ENCODE measurements around the gene NDUFAF3.

Gene NDUFAF3

GRCh38 chr3:49006408-49007067, 15.4 kb upstream of the NDUFAF3 start (continued):
- no peak for TF ChIP-seq PRDM6 (tag by site-specific recombination; IDR thresholded peaks at IDR 0.05)
- TF ChIP-seq ZNF335 (tag by site-specific recombination; conservative IDR thresholded peaks at IDR 0.05): peak; percentile 4; the same call in 1 of the 2 replicates
- no peak for TF ChIP-seq ZNF416 (tag by site-specific recombination; IDR thresholded peaks at IDR 0.05)
- TF ChIP-seq ZFP41 (tag by site-specific recombination; IDR thresholded peaks at IDR 0.05; ENCODE audit: borderline replicate concordance): no peak
- no peak for TF ChIP-seq ZNF184 (tag by site-specific recombination; IDR thresholded peaks at IDR 0.05)
- no peak for TF ChIP-seq ZNF514 (tag by site-specific recombination; IDR thresholded peaks at IDR 0.05)

GRCh38 chr3:49007068-49007770, 14.7 kb upstream of the NDUFAF3 start, which contains the start of gene WDR6:
Gene WDR6 (plus strand): TSS chr3:49007391. CDS start chr3:49007432, 41 bp downstream.
- ChIA-PET CTCF (interaction anchor here (0.5 to 3.8 kb wide), 10 partner anchors 14 to 689 kb away, joined by 3 to 20 read pairs (median 4); partner anchors contain the start of genes NDUFAF3 and P4HTM), POLR2A (interaction anchor here (0.6 to 4.4 kb wide), 19 partner anchors 11 to 461 kb away, joined by 3 to 141 read pairs (median 5); partner anchors contain the start of genes ARIH2, DALRD3, IMPDH2 and IP6K2)
- peak within 1 kb of the TSS; percentile 93 for H3K27ac ChIP-seq (ENCODE audit: extremely low read depth, low read depth, low read length)
- H3K9me3 ChIP-seq (ENCODE audit: control insufficient read depth, insufficient read depth, low read depth, low read length): no peaks in the 10 kb centered on the region
- H3K4me3 ChIP-seq (ENCODE audit: low read depth, low read length): peak within 1 kb of the TSS; percentile 74
- peaks cover 3 to 18% of the 10 kb centered on the region in 2 experiments; a peak in 2 of 3 replicates for H3K36me3 ChIP-seq (ENCODE audit: control insufficient read depth in 2 of 2, insufficient read depth in 1 of 2, low read length in 2 of 2)
- no peaks in the 10 kb centered on the region for H3K4me1 ChIP-seq (ENCODE audit: control insufficient read depth, insufficient read depth, low read length)
- 0 out of 2 replicates have a peak, but pooled peaks have one; percentile 29 for TF ChIP-seq ZIC2 (tag by site-specific recombination; IDR thresholded peaks at IDR 0.05)
- TF ChIP-seq ZNF2 (tag by site-specific recombination; IDR thresholded peaks at IDR 0.05): peak; percentile 78
- TF ChIP-seq ZNF121 (tag by site-specific recombination; IDR thresholded peaks at IDR 0.05): no peak
- TF ChIP-seq, protein P1, sequence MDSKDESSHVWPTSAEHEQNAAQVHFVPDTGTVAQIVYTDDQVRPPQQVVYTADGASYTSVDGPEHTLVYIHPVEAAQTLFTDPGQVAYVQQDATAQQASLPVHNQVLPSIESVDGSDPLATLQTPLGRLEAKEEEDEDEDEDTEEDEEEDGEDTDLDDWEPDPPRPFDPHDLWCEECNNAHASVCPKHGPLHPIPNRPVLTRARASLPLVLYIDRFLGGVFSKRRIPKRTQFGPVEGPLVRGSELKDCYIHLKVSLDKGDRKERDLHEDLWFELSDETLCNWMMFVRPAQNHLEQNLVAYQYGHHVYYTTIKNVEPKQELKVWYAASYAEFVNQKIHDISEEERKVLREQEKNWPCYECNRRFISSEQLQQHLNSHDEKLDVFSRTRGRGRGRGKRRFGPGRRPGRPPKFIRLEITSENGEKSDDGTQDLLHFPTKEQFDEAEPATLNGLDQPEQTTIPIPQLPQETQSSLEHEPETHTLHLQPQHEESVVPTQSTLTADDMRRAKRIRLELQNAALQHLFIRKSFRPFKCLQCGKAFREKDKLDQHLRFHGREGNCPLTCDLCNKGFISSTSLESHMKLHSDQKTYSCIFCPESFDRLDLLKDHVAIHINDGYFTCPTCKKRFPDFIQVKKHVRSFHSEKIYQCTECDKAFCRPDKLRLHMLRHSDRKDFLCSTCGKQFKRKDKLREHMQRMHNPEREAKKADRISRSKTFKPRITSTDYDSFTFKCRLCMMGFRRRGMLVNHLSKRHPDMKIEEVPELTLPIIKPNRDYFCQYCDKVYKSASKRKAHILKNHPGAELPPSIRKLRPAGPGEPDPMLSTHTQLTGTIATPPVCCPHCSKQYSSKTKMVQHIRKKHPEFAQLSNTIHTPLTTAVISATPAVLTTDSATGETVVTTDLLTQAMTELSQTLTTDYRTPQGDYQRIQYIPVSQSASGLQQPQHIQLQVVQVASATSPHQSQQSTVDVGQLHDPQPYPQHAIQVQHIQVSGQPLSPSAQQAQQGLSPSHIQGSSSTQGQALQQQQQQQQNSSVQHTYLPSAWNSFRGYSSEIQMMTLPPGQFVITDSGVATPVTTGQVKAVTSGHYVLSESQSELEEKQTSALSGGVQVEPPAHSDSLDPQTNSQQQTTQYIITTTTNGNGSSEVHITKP (tag by site-specific recombination; IDR thresholded peaks at IDR 0.05): no peak; the same call in 1 of the 2 replicates
- peak; percentile 36; the same call in 1 of the 2 replicates for TF ChIP-seq ZNF324 (tag by site-specific recombination; IDR thresholded peaks at IDR 0.05)
- TF ChIP-seq ZNF133 (tag by site-specific recombination; IDR thresholded peaks at IDR 0.05): no peak
- peak; percentile 40; the same call in 1 of the 2 replicates for TF ChIP-seq ZBTB48 (tag by site-specific recombination; IDR thresholded peaks at IDR 0.05)
- no peak for TF ChIP-seq HOXD13 (CRISPR knock-in tag; IDR thresholded peaks at IDR 0.05; ENCODE audit: borderline replicate concordance)
- TF ChIP-seq, protein P2, sequence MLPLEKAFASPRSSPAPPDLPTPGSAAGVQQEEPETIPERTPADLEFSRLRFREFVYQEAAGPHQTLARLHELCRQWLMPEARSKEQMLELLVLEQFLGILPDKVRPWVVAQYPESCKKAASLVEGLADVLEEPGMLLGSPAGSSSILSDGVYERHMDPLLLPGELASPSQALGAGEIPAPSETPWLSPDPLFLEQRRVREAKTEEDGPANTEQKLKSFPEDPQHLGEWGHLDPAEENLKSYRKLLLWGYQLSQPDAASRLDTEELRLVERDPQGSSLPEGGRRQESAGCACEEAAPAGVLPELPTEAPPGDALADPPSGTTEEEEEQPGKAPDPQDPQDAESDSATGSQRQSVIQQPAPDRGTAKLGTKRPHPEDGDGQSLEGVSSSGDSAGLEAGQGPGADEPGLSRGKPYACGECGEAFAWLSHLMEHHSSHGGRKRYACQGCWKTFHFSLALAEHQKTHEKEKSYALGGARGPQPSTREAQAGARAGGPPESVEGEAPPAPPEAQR (tag by site-specific recombination; IDR thresholded peaks at IDR 0.05): no peak
- no peak for TF ChIP-seq ZNF362 (tag by site-specific recombination; IDR thresholded peaks at IDR 0.05)
- no peak for TF ChIP-seq ZNF654 (tag by site-specific recombination; IDR thresholded peaks at IDR 0.05; ENCODE audit: low read depth)
- no peak for TF ChIP-seq ZNF529 (tag by site-specific recombination; IDR thresholded peaks at IDR 0.05; ENCODE audit: insufficient replicate concordance)
- TF ChIP-seq YY1 (tag by site-specific recombination; IDR thresholded peaks at IDR 0.05): peak; percentile 75
- no peak for TF ChIP-seq ZNF202 (tag by site-specific recombination; IDR thresholded peaks at IDR 0.05; ENCODE audit: borderline replicate concordance)
- TF ChIP-seq SP2 (tag by site-specific recombination; IDR thresholded peaks at IDR 0.05): peak; percentile 95
- peak; percentile 37; the same call in 1 of the 2 replicates for TF ChIP-seq WT1 (tag by site-specific recombination; IDR thresholded peaks at IDR 0.05)
- peak; percentile 73; the same call in 1 of the 2 replicates for TF ChIP-seq YY2 (tag by site-specific recombination; IDR thresholded peaks at IDR 0.05)
- no peak for TF ChIP-seq ZNF214 (tag by site-specific recombination; IDR thresholded peaks at IDR 0.05; ENCODE audit: borderline replicate concordance)
- TF ChIP-seq ZNF416 (tag by site-specific recombination; IDR thresholded peaks at IDR 0.05): no peak
- TF ChIP-seq ZNF138 (tag by site-specific recombination; IDR thresholded peaks at IDR 0.05; ENCODE audit: borderline replicate concordance): no peak
